Right hindlimb (tissue), 1 donor: Measurements from ENCODE around the gene SIGLEC1.

ENCODE experiments used
- DNase-seq: peaks from one replicate; pipeline ENCODE4 v3.0.0-alpha.2; 2018

Gene SIGLEC1

DNA sequence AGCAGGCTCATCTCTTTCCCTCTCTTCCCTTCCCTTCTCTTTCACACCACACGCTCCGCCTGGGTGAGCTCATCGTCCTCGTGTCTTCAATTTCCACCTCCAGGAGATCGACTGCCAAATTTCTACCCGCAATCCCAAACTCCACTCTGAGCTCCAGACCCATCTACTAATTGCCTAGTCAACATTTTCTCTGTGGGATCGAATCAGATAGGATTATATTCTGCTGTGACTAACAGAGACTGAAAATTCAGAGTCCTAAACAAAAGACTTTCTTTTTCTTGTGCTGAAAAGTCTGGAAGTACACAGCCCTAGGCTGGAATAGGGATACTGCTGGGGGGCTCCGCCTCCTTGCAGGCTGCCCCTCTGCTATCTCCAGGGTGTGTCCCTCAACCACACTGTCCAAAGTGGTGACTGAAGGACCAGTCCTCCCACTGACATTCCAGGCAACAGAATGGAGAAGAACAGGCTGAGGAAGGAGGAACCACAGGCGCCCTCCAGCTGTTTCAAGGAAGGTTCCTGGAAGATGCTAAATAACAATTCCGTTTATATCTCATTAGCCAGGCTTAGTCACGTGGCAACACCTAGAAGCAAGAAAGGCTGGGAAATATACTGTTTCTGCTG, 15.1 kb upstream of the SIGLEC1 start:
- DNase-seq, result peak; percentile 54

DNA sequence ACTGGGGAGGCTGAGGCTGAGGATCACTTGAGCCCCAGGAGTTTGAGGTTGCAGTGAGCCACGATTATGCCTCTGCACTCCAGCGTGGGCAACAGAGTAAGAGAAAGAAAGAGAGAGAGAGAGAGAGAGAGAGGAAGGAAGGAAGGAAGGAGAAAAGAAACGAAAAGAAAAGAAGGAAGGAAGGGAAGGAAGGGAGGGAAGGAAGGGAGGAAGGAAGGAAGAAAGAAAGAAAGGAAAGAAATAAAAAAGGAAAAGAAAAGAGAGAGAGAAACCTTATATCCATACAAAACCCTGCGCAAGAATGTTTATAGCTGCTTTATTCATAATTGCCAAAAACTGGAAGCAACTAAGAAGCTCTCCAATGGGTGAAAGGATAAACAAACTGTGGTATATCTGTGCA, 12.0 kb upstream of the SIGLEC1 start:
- no peak for DNase-seq

GRCh38 chr20:3723284-3723683, 10.9 kb upstream of the SIGLEC1 start:
- DNase-seq, result no peak

DNA sequence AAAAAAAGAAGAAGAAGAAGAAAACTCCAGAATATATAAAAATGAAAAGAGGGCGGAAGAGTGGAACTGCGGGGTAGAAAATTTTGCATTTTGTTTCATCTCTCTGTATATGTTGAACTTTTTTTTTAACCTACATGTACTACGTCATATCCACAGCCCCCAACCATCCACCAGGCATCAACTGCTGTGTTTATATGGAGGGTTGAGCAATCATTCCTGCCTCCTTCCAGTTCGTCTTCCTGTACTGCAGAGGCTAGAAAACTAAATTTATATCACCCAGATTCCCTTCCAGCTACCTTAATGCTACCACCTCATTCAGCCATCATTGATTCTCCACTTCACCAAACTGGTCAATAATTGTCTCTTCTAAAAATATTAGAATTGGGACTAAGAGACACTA, 9.5 kb upstream of the SIGLEC1 start:
- no peak for DNase-seq

GRCh38 chr20:3720626-3721025, 8.2 kb upstream of the SIGLEC1 start:
- DNase-seq, result no peak

- no peak for DNase-seq
These were observed 7.7 kb upstream of the SIGLEC1 start for GRCh38 chr20:3720068-3720467.

GRCh38 chr20:3719046-3719445, 6.6 kb upstream of the SIGLEC1 start:
- no peak for DNase-seq

GRCh38 chr20:3716195-3716834, 3.9 kb upstream of the SIGLEC1 start:
- no peak for DNase-seq

GRCh38 chr20:3714092-3714491, 1.7 kb upstream of the SIGLEC1 start:
- no peak for DNase-seq

DNA sequence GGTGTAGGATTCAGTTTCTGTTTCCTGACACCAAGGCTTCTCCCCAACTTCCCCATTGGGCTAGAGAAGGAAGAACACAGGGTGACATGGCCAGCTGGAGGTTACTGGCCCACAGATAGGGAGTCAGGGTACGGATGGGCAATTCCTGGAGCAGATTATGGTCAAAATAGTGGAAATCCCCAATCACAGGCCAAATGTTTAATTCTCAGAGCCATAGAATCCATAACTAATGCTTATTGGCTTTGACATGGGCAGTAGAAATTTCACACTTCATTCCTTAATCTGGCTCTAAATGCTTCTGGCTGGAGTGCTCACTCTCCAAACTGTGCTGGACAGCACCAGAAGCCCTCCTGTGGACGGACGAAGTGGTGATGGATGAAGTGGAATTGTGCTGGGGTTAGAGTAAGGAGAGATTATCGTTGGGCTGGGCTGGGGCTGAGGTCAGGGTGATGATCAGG, 887 bp downstream of the SIGLEC1 start:
- no peak for DNase-seq

- peak; percentile 83 for DNase-seq
These were observed 1.5 kb downstream of the SIGLEC1 start for GRCh38 chr20:3710703-3711483.

GRCh38 chr20:3710011-3710466, 2.4 kb downstream of the SIGLEC1 start:
- no peak for DNase-seq

GRCh38 chr20:3707508-3707899, 4.9 kb downstream of the SIGLEC1 start:
- DNase-seq, result no peak

GRCh38 chr20:3706774-3707507, 5.5 kb downstream of the SIGLEC1 start:
- DNase-seq, result no peak

GRCh38 chr20:3705970-3706739, 6.2 kb downstream of the SIGLEC1 start:
- no peak for DNase-seq

DNA sequence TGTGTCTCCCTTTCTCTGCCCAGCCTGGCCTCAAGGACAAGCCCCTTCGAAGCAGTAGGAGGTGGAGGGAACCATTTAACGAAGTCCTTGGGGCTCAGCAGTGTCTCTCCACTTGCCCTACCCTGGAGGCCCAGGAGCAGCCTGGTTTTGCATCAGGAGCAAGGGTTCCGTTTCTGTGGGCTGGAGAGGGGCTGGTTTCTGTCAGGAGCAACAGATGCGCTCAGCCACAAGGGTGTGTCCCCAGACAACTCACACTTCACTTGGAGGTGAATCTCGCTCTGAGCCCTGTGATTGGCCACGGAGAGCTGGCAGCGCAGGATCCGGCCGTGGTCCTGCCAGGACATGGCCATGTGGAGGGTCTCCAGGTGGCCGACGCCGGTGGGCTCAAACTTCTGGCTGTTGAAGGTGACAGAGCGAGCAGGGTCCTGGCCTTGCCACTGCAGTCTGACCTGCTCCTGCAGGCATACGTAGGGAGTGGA, 6.9 kb downstream of the SIGLEC1 start:
- DNase-seq, result no peak

GRCh38 chr20:3704087-3704486, 8.3 kb downstream of the SIGLEC1 start:
- peak; percentile 74 for DNase-seq

- no peak for DNase-seq
These were observed 9.6 kb downstream of the SIGLEC1 start for GRCh38 chr20:3702611-3703391.

DNA sequence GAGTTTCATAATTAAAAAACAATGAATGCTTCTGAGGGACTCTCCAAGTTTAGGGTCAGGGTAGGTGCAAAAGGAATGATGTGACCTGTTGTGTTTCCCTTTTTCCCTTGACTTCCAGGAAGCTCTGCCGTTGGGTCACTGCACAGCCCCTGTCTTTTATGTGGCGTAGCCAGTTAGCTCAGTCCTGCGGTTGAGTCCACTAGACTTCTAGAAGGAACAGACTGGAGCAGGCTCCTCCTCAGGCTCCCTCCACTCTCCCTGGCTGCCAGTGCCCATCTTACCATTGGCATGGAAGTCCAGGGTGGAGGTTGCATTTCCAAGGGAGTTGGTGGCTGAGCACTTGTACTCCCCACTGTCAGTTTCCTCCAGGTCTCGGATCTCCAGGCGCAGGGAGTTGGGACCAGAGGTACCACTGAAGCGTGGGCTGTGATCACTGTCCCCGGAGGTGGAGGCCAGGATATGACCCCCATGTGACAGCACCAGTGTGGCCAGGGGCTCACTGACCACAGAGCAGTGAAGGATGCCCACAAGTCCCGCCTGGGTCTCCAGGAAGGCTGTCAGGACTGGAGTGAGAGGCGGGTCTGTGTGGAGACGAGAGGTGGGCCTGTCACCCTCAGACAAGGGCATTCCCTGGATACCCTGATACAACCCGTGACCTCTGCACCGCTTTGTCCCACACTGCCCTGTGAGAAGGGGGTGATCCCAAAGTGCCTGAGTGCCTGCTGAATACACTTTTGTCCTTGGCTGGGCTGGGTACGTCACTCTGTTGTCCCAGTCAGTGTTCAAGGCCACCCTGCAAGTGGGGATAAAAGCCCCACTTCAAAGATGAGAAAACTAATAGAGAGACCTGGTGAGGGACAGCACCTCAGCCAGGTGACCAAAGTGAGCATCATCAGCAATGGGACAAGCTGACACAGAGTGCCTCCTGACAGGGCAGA, 11.1 kb downstream of the SIGLEC1 start:
- DNase-seq, result no peak

GRCh38 chr20:3699037-3699436, 13.4 kb downstream of the SIGLEC1 start:
- DNase-seq, result peak; percentile 54
